Uterus (tissue), 4 donors: ENCODE measurements around the gene ATF6. TPM values are rescaled to one million over a fixed set of nuclear protein-coding genes. Genes with fewer than 3 reads are reported as not detected.

Source experiments
- DNase-seq, 2 donors: peaks; one replicate each; pipeline ENCODE4 v3.0.0-alpha.2; 2019 to 2020
- H3K27ac ChIP-seq, 2 donors: fragments of 200-600 bp; sonication (generic); 1 replicate in 1 of 2; 2 replicates in 1 of 2; pipeline ENCODE4 v1.5.1; 2016 to 2018
- H3K27me3 ChIP-seq, 2 donors: fragments of 200-600 bp; sonication (generic); one replicate each; pipeline ENCODE4 v1.5.1; 2018 to 2019; ENCODE audit warnings: control low read depth in 1 of 2
- H3K36me3 ChIP-seq, 2 donors: fragments of 200-600 bp; sonication (generic); one replicate each; pipeline ENCODE4 v1.5.1; 2019; ENCODE audit warnings: control low read depth in 1 of 2
- H3K4me1 ChIP-seq, 2 donors: fragments of 200-600 bp; sonication (generic); one replicate each; pipeline ENCODE4 v1.5.1; 2018 to 2019; ENCODE audit warnings: control low read depth in 1 of 2
- H3K4me3 ChIP-seq, 2 donors: fragments of 200-600 bp; sonication (generic); 1 replicate in 1 of 2; 2 replicates in 1 of 2; pipeline ENCODE4 v1.5.1; 2018 to 2019; ENCODE audit warnings: mild to moderate bottlenecking in 1 of 2
- H3K9me3 ChIP-seq, 2 donors: fragments of 200-600 bp; sonication (generic); one replicate each; pipeline ENCODE4 v1.5.1; 2019; ENCODE audit warnings: control low read depth in 1 of 2
- POLR2A ChIP-seq, 2 donors: fragments of 450-650 bp; IDR thresholded peaks; one replicate each; pipeline ENCODE4 v1.6.1; 2016; ENCODE audit warnings: antibody characterized with exemption in 2 of 2, mild to moderate bottlenecking in 1 of 2, moderate library complexity in 1 of 2
- intact Hi-C: fragments of 100-400 bp; cut with DNase I; formaldehyde crosslinking; loops from one replicate; pipeline ENCODE4 v1.15.1; 2023; ENCODE audit warnings: low total_unique reads
- total RNA-seq, 4 donors: library from RNA; depleted of rRNA in 3 of 4; stranded (reverse); fragments of >200 nt in 3 of 4; gene quantifications; one replicate each; pipeline versions ENCODE4 v1.1.0 to v1.2.4, GENCODE V29; 2014 to 2023
- TF ChIP-seq, protein P1 (sequence below), 4 experiments: fragments of 200-600 bp in 2 of 4; fragments of 450-650 bp in 2 of 4; sonication (generic) in 2 of 4; IDR thresholded peaks; one replicate each; pipeline ENCODE4 v1.5.1; 2016 to 2019; ENCODE audit warnings: antibody characterized with exemption in 4 of 4, mild to moderate bottlenecking in 2 of 4, moderate library complexity in 1 of 4
- donor health status: DM: yes; HTN: yes; CAD: no.

The ATF6 gene, protein sequence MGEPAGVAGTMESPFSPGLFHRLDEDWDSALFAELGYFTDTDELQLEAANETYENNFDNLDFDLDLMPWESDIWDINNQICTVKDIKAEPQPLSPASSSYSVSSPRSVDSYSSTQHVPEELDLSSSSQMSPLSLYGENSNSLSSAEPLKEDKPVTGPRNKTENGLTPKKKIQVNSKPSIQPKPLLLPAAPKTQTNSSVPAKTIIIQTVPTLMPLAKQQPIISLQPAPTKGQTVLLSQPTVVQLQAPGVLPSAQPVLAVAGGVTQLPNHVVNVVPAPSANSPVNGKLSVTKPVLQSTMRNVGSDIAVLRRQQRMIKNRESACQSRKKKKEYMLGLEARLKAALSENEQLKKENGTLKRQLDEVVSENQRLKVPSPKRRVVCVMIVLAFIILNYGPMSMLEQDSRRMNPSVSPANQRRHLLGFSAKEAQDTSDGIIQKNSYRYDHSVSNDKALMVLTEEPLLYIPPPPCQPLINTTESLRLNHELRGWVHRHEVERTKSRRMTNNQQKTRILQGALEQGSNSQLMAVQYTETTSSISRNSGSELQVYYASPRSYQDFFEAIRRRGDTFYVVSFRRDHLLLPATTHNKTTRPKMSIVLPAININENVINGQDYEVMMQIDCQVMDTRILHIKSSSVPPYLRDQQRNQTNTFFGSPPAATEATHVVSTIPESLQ
- 10 to 100 TPM; 16.2 to 37.7 (median 30.0) TPM for total RNA-seq

DNA sequence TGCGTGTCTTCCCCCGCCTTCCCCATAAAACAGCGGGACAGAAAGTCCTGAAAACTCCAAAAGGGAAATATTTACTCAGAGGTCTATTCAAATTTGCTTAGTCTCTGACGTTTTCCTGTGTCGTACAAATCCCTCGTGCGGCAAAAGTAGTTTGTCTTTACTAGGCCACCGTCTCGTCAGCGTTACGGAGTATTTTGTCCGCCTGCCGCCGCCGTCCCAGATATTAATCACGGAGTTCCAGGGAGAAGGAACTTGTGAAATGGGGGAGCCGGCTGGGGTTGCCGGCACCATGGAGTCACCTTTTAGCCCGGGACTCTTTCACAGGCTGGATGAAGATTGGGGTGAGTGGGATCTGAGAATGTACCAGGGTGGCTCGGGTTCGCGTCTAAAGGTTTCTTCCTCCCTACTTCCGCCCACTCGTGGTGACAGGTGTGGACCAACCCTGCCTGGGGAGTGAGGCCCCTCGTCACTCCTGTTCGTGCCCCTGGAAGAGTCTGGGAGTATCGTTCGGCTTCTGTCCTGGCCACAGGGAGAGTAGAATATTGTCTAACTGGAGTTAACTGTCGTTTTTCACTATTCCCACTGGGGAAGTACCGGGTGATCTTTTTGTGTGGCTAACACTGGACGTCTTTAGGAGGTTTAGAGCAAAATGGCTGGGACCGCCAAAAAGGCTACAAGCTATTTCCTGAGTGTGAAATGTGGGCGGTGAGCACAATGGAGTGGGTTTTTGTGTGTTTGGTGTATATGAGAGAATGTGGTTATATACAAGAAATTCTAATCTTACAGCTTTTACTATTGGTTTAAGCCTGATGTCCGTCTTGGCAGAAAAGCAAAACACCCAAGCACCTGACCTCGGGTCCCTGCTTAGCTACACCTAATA, at the start of gene ATF6:
Gene ATF6 (plus strand): TSS at position 219 of the 880 bp plus-strand sequence. CDS start 41 bp downstream, at position 260.
- Histone ChIP-seq H3K9me3 (no peaks in the 10 kb centered on the region), H3K27me3 (no peaks in the 10 kb centered on the region), H3K4me3 (peak within 1 kb of the TSS; percentile 61 to 63), H3K36me3 (no peaks in the 10 kb centered on the region), H3K27ac (peak within 1 kb of the TSS; percentile 84 to 93), H3K4me1 (no peaks in the 10 kb centered on the region)
- peak; percentile 89 to 92 for DNase-seq
- TF ChIP-seq POLR2A (IDR thresholded peaks at IDR 0.05) = peak; percentile 63 to 82
- TF ChIP-seq, protein P1, sequence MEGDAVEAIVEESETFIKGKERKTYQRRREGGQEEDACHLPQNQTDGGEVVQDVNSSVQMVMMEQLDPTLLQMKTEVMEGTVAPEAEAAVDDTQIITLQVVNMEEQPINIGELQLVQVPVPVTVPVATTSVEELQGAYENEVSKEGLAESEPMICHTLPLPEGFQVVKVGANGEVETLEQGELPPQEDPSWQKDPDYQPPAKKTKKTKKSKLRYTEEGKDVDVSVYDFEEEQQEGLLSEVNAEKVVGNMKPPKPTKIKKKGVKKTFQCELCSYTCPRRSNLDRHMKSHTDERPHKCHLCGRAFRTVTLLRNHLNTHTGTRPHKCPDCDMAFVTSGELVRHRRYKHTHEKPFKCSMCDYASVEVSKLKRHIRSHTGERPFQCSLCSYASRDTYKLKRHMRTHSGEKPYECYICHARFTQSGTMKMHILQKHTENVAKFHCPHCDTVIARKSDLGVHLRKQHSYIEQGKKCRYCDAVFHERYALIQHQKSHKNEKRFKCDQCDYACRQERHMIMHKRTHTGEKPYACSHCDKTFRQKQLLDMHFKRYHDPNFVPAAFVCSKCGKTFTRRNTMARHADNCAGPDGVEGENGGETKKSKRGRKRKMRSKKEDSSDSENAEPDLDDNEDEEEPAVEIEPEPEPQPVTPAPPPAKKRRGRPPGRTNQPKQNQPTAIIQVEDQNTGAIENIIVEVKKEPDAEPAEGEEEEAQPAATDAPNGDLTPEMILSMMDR (IDR thresholded peaks at IDR 0.05) = peak in 1 of 4 experiments; percentile 10
- intact Hi-C loops = no loop called here

DNA sequence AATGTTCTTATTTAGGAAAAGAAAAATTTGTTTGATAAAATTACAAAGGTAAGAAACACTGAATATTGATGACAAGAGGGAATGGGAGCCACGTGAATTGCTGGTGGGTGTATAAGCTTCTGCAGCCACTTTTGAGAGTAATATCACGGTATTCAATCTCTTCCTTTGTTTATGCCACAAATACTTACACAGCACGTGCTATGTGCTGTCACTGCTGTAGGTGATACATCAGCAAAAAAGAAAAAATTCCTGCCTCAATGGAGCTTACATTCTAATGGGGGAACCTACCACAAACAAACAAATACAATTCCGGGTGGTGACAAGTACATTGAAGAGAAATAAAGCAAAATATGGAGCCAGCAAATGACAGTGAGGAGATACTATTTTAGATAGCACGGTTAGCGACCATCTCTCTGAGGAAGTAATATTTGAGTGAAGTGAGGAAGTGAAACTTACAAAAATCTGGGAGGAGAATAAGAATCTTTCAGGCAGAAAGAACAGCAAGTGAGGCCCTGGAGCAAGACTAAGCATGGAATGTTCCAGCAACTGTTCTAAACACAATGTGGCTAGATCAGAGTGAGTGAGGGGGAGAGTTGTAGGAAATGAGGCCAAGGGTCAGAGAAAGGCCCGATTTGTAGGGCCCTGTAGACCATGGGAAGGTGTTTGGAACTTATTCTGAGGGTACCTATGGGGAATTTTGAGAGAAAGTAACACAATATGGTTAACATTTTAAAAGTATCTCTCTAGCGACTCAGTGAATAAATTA, 47.4 kb upstream of the ATF6 start:
- Histone ChIP-seq H3K9me3 (no peaks in the 10 kb centered on the region), H3K27ac (no peak overlapping the region), H3K4me3 (no peak overlapping the region), H3K4me1 (no peaks in the 10 kb centered on the region), H3K27me3 (no peaks in the 10 kb centered on the region), H3K36me3 (no peaks in the 10 kb centered on the region)
- no peak for DNase-seq
- intact Hi-C loops = no loop called here
- TF ChIP-seq, protein P1 (IDR thresholded peaks at IDR 0.05) = no peak
- no peak for TF ChIP-seq POLR2A (IDR thresholded peaks at IDR 0.05)

DNA sequence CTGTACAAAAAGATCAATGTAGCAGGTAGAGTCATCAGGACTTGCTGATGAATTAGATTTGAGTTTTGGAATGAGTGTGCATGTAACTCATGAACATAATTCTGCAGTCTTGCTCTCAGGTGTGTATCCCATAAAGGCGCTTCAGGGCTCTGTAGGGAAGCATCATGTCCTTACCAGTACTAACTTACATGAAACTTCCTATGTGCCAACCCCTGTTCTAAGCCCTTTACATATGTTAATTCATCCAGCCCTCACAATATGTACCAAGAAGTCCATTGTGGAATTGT, 46.9 kb upstream of the ATF6 start:
- Histone ChIP-seq H3K4me3 (no peak overlapping the region), H3K27me3 (no peaks in the 10 kb centered on the region), H3K9me3 (no peaks in the 10 kb centered on the region), H3K27ac (no peak overlapping the region), H3K36me3 (no peaks in the 10 kb centered on the region), H3K4me1 (no peaks in the 10 kb centered on the region)
- TF ChIP-seq POLR2A (IDR thresholded peaks at IDR 0.05) = no peak
- TF ChIP-seq, protein P1 (IDR thresholded peaks at IDR 0.05) = no peak
- intact Hi-C loops = no loop called here
- no peak for DNase-seq

DNA sequence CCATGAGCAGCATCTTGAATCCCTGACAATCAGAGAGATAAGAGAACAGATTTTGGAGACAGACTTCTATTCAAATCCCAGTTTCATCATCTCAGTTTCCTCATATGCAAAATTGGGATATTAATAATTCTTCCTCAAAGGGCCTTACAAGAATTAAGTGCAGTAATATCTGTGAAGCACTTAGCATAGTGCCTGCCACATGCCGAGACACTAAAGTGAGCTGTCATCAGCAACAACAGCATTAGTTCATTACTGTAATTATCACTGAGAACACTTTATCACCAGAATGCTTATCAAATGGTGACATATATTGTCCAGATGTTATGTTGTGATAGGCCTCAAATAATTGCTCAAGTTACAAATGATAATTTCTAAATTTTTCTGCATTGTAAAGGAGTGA, 45.7 kb upstream of the ATF6 start:
- Histone ChIP-seq H3K36me3 (no peaks in the 10 kb centered on the region), H3K4me1 (no peaks in the 10 kb centered on the region), H3K27ac (no peak overlapping the region), H3K9me3 (no peaks in the 10 kb centered on the region), H3K4me3 (no peak overlapping the region), H3K27me3 (no peaks in the 10 kb centered on the region)
- no peak for TF ChIP-seq POLR2A (IDR thresholded peaks at IDR 0.05)
- TF ChIP-seq, protein P1 (IDR thresholded peaks at IDR 0.05) = no peak
- intact Hi-C loops = no loop called here
- DNase-seq = no peak
